GM13977 (cell line): ENCODE data around the gene CD46.

Experiments
- DNase-seq: peaks from one replicate; pipeline ENCODE4 v3.0.0; 2012; ENCODE audit warnings: low spot score
- in situ Hi-C: fragments of 300-500 bp; cut with MboI; formaldehyde crosslinking; loops from one replicate; pipeline ENCODE4 v1.12.0; 2022; ENCODE audit warnings: low sequenced_read_pairs, low pct_unique_long_range_greater_than_20kb, mixed read lengths, inconsistent platforms; ENCODE audit not compliant: unreplicated experiment
- TF ChIP-seq, protein P1 (sequence below): IDR thresholded peaks from 2 replicates; pipeline ENCODE4 v1.5.1; 2012; ENCODE audit warnings: mild to moderate bottlenecking, control low read depth; ENCODE audit not compliant: insufficient read depth; ENCODE audit errors: extremely low read depth, missing control alignments

Gene CD46

GRCh38 chr1:207812778-207813511, 61.1 kb downstream of the CD46 start:
- no peak for DNase-seq
- in situ Hi-C loops: no loop called here
- TF ChIP-seq, protein P1, sequence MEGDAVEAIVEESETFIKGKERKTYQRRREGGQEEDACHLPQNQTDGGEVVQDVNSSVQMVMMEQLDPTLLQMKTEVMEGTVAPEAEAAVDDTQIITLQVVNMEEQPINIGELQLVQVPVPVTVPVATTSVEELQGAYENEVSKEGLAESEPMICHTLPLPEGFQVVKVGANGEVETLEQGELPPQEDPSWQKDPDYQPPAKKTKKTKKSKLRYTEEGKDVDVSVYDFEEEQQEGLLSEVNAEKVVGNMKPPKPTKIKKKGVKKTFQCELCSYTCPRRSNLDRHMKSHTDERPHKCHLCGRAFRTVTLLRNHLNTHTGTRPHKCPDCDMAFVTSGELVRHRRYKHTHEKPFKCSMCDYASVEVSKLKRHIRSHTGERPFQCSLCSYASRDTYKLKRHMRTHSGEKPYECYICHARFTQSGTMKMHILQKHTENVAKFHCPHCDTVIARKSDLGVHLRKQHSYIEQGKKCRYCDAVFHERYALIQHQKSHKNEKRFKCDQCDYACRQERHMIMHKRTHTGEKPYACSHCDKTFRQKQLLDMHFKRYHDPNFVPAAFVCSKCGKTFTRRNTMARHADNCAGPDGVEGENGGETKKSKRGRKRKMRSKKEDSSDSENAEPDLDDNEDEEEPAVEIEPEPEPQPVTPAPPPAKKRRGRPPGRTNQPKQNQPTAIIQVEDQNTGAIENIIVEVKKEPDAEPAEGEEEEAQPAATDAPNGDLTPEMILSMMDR: no peak

GRCh38 chr1:207813512-207813881, 61.6 kb downstream of the CD46 start:
- no peak for DNase-seq
- TF ChIP-seq, protein P1: no peak
- in situ Hi-C loops: no loop called here

GRCh38 chr1:207813946-207814345, 62.1 kb downstream of the CD46 start:
- DNase-seq: no peak
- in situ Hi-C loops: no loop called here
- TF ChIP-seq, protein P1: no peak

GRCh38 chr1:207814469-207814868, 62.6 kb downstream of the CD46 start:
- in situ Hi-C loops: no loop called here
- TF ChIP-seq, protein P1: no peak
- DNase-seq: no peak

- in situ Hi-C loops: no loop called here
- TF ChIP-seq, protein P1: no peak
- DNase-seq: no peak
Measured at GRCh38 chr1:207815466-207815865, 63.6 kb downstream of the CD46 start.

GRCh38 chr1:207815913-207816291, 64.0 kb downstream of the CD46 start:
- TF ChIP-seq, protein P1: no peak
- in situ Hi-C loops: no loop called here
- no peak for DNase-seq
